Measurements from ENCODE around the gene CBR4. TPM values are rescaled to one million over a fixed set of nuclear protein-coding genes. Genes with fewer than 3 reads are reported as not detected.

Gene CBR4
- polyA plus RNA-seq, 1 donor (not counting 4 experiments of a cell fraction or from before 2014, with no cell fraction given) = 9.1 TPM

GRCh38 chr4:169048868-169049414 is 38.9 kb upstream of the CBR4 start:
- no peak for FAIRE-seq
- dilution Hi-C loops (cut with MboI; ENCODE audit: extremely low pct_ligation_motif_present, low sequenced_read_pairs) = no loop called here
- H3K79me2 ChIP-seq (ENCODE audit: control insufficient read depth, insufficient read depth, low read length) = no peaks in the 10 kb centered on the region
- no peak for DNase-seq (ENCODE audit: low read depth, low spot score)
- no peak for TF ChIP-seq EZH2 (IDR thresholded peaks at IDR 0.05; ENCODE audit: low read length)
- no peak for TF ChIP-seq CTCF (optimal IDR thresholded peaks at IDR 0.05 in 1 of 3, IDR thresholded peaks at IDR 0.05 in 1 of 3, conservative IDR thresholded peaks at IDR 0.05 in 1 of 3; ENCODE audit: extremely low read depth in 1 of 3, insufficient read depth in 2 of 3, low read length in 3 of 3)
- H3K4me2 ChIP-seq (ENCODE audit: control insufficient read depth, extremely low read depth, insufficient read depth, low read depth, low read length) = no peak overlapping the region
- H3K9ac ChIP-seq (ENCODE audit: control insufficient read depth, extremely low read depth, insufficient read depth, low read length) = no peak overlapping the region
- H3K4me1 ChIP-seq (ENCODE audit: control insufficient read depth, extremely low read depth, insufficient read depth, low read length) = no peaks in the 10 kb centered on the region
- no peak overlapping the region for H3K27ac ChIP-seq (ENCODE audit: control insufficient read depth, insufficient read depth, low read length)
- no peak overlapping the region for H3K4me3 ChIP-seq (ENCODE audit: control insufficient read depth in 2 of 3, extremely low read depth in 1 of 3, insufficient read depth in 2 of 3, low read depth in 1 of 3, low read length in 3 of 3)
- no peak overlapping the region for H2AFZ ChIP-seq (ENCODE audit: control insufficient read depth, low read length)
- no peaks in the 10 kb centered on the region for H3K27me3 ChIP-seq (ENCODE audit: control insufficient read depth, extremely low read depth, insufficient read depth, low read length)
- no peaks in the 10 kb centered on the region for H3K9me3 ChIP-seq (ENCODE audit: control insufficient read depth, low read depth, low read length)
- H3K36me3 ChIP-seq (ENCODE audit: control insufficient read depth in 2 of 2, extremely low read depth in 1 of 2, insufficient read depth in 2 of 2, low read length in 2 of 2) = no peaks in the 10 kb centered on the region
- no peaks in the 10 kb centered on the region for H3K9me1 ChIP-seq (ENCODE audit: control insufficient read depth, extremely low read depth, insufficient read depth, low read length)
- no peaks in the 10 kb centered on the region for H4K20me1 ChIP-seq (ENCODE audit: control insufficient read depth, extremely low read depth, insufficient read depth, low read length)

GRCh38 chr4:169047956-169048355 is 37.9 kb upstream of the CBR4 start:
- H3K27me3 ChIP-seq (ENCODE audit: control insufficient read depth, extremely low read depth, insufficient read depth, low read length) = no peaks in the 10 kb centered on the region
- no peaks in the 10 kb centered on the region for H3K9me1 ChIP-seq (ENCODE audit: control insufficient read depth, extremely low read depth, insufficient read depth, low read length)
- no peak overlapping the region for H3K9ac ChIP-seq (ENCODE audit: control insufficient read depth, extremely low read depth, insufficient read depth, low read length)
- FAIRE-seq = no peak
- TF ChIP-seq EZH2 (IDR thresholded peaks at IDR 0.05; ENCODE audit: low read length) (no peak), CTCF (optimal IDR thresholded peaks at IDR 0.05 in 1 of 3, IDR thresholded peaks at IDR 0.05 in 1 of 3, conservative IDR thresholded peaks at IDR 0.05 in 1 of 3; ENCODE audit: extremely low read depth in 1 of 3, insufficient read depth in 2 of 3, low read length in 3 of 3) (no peak)
- dilution Hi-C loops (cut with MboI; ENCODE audit: extremely low pct_ligation_motif_present, low sequenced_read_pairs) = no loop called here
- H3K4me2 ChIP-seq (ENCODE audit: control insufficient read depth, extremely low read depth, insufficient read depth, low read depth, low read length) = no peak overlapping the region
- DNase-seq (ENCODE audit: low read depth, low spot score) = no peak
- H3K36me3 ChIP-seq (ENCODE audit: control insufficient read depth in 2 of 2, extremely low read depth in 1 of 2, insufficient read depth in 2 of 2, low read length in 2 of 2) = no peaks in the 10 kb centered on the region
- no peak overlapping the region for H2AFZ ChIP-seq (ENCODE audit: control insufficient read depth, low read length)
- H3K4me3 ChIP-seq (ENCODE audit: control insufficient read depth in 2 of 3, extremely low read depth in 1 of 3, insufficient read depth in 2 of 3, low read depth in 1 of 3, low read length in 3 of 3) = no peak overlapping the region
- no peaks in the 10 kb centered on the region for H3K4me1 ChIP-seq (ENCODE audit: control insufficient read depth, extremely low read depth, insufficient read depth, low read length)
- H3K27ac ChIP-seq (ENCODE audit: control insufficient read depth, insufficient read depth, low read length) = no peak overlapping the region
- no peaks in the 10 kb centered on the region for H3K79me2 ChIP-seq (ENCODE audit: control insufficient read depth, insufficient read depth, low read length)
- no peaks in the 10 kb centered on the region for H3K9me3 ChIP-seq (ENCODE audit: control insufficient read depth, low read depth, low read length)
- no peaks in the 10 kb centered on the region for H4K20me1 ChIP-seq (ENCODE audit: control insufficient read depth, extremely low read depth, insufficient read depth, low read length)
